ACC112 (cell line): ENCODE results near the gene APOA4.

ENCODE experiments used
- H2AFZ ChIP-seq: fragments of 200-600 bp; sonication (generic); one replicate; pipeline ENCODE4 v1.6.0; 2017; ENCODE audit warnings: antibody characterized with exemption, low read length; ENCODE audit not compliant: unreplicated experiment
- H3K27ac ChIP-seq: fragments of 200-600 bp; sonication (generic); 2 replicates; pipeline ENCODE4 v1.5.1; 2014; ENCODE audit warnings: low read depth, mild to moderate bottlenecking, antibody characterized with exemption, low read length, moderate library complexity
- H3K27me3 ChIP-seq: fragments of 200-600 bp; sonication (generic); 2 replicates; pipeline ENCODE4 v1.6.1; 2014; ENCODE audit warnings: mild to moderate bottlenecking, antibody characterized with exemption, low read length, moderate library complexity, mixed read lengths; ENCODE audit not compliant: insufficient read depth
- H3K36me3 ChIP-seq: fragments of 200-600 bp; sonication (generic); 2 replicates; pipeline ENCODE4 v1.6.1; 2016; ENCODE audit warnings: mild to moderate bottlenecking, antibody characterized with exemption, low read length, moderate library complexity, mixed read lengths; ENCODE audit not compliant: insufficient read depth
- H3K4me1 ChIP-seq: fragments of 200-600 bp; sonication (generic); one replicate; pipeline ENCODE4 v1.6.1; 2016; ENCODE audit warnings: low read length, mixed read lengths; ENCODE audit not compliant: insufficient read depth, unreplicated experiment, control insufficient read depth
- H3K4me3 ChIP-seq: fragments of 200-600 bp; sonication (generic); 2 replicates; pipeline ENCODE4 v1.5.1; 2014; ENCODE audit warnings: mild to moderate bottlenecking, low read depth, low read length
- H3K79me2 ChIP-seq: fragments of 200-600 bp; sonication (generic); one replicate; pipeline ENCODE4 v1.6.0; 2016; ENCODE audit warnings: low read length; ENCODE audit not compliant: control insufficient read depth, unreplicated experiment, insufficient read depth

APOA4 gene

DNA sequence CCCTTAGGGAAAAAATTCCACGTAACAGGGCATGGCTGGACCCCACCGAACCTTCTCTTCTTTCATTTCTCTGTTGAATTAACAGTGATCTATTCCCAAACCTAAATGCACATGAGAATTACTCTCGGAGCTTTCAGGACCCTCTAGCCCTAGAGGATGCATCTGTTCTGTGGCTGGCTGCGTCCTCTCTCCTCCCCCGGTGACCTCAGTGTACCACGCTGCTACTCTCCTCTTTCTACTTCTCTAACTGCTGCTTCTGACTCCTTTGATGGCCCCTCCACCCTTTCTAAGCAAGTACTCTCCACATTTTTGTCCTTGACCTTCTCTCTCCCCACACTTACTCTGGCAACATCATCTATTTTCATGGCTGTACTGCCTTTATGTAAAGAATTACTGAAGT, 26.4 kb upstream of the APOA4 start:
- Histone ChIP-seq H3K4me1 (peaks cover 35% of the 10 kb centered on the region), H2AFZ (no peak overlapping the region), H3K27ac (no peak overlapping the region), H3K27me3 (no peaks in the 10 kb centered on the region), H3K4me3 (no peak overlapping the region), H3K36me3 (no peaks in the 10 kb centered on the region; the same call in 1 of the 2 replicates), H3K79me2 (no peaks in the 10 kb centered on the region)

DNA sequence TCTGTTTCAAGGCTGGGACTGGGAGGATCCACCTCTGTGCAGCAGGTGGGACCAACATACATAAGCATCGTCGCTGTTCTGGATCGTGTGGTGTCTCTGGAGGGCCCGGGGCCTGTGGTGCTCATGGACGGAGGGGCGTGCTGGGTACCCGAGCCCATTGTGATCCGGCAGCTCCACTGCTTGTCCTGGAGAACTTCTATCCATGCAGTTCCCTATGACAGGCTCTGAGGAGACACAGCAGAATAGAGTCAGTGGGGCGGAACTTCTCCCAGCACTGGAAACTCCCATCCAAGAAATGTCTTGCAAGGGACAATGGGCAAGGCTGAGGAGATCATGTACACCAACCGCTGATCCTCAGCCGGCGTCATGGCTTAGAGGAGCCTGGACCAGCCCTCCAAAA, 26.0 kb upstream of the APOA4 start:
- Histone ChIP-seq H3K36me3 (no peaks in the 10 kb centered on the region), H2AFZ (no peak overlapping the region), H3K4me1 (peaks cover 31% of the 10 kb centered on the region), H3K27ac (no peak overlapping the region), H3K79me2 (no peaks in the 10 kb centered on the region), H3K27me3 (no peaks in the 10 kb centered on the region), H3K4me3 (no peak overlapping the region)

DNA sequence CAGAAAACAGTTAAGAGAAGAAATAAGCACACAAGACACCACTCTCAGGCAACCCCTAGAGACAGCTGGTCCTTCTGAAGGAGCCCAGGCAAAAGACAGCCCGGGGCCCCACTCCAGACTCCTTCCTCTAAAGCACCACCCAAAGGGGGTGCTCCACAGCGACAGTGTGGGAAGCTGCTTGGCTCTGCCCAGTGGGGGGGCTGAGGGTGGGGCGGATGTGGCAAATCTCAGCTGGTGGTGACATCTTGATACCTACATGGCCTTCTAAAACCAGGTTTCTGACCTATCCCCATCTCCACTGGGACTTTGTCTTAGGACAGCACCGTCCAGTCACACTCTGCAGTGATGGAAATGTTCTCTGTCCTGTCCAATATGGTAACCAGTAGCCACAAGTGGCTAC, 24.5 kb upstream of the APOA4 start:
- H3K4me1 ChIP-seq: peaks cover 16% of the 10 kb centered on the region
- H3K4me3 ChIP-seq: no peak overlapping the region
- H3K27ac ChIP-seq: no peak overlapping the region
- H3K27me3 ChIP-seq: no peaks in the 10 kb centered on the region
- H3K79me2 ChIP-seq: no peaks in the 10 kb centered on the region
- no peaks in the 10 kb centered on the region for H3K36me3 ChIP-seq
- no peak overlapping the region for H2AFZ ChIP-seq

DNA sequence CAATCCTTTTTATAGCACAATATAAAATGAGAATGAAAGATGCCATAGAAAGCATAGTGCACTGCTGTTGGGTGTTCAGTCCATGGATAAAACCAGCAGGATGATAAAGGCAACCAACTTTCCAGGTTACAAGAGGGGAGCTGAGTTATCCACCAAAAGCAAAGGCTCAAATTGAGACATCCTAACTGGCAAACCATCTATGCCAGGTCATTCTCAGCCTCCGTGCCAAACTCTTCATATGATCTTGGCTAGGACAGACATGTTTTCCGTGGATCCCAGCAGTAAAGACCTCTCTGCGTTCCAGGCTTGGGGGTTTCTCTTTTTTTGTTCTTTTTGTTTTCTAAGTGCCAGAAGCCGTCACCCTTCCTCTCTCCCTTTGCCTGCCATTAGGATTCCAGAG, 21.6 kb upstream of the APOA4 start:
- Histone ChIP-seq H3K27ac (no peak overlapping the region), H3K36me3 (no peaks in the 10 kb centered on the region), H3K79me2 (no peaks in the 10 kb centered on the region), H3K4me1 (no peaks in the 10 kb centered on the region), H2AFZ (no peak overlapping the region), H3K4me3 (no peak overlapping the region), H3K27me3 (no peaks in the 10 kb centered on the region)

DNA sequence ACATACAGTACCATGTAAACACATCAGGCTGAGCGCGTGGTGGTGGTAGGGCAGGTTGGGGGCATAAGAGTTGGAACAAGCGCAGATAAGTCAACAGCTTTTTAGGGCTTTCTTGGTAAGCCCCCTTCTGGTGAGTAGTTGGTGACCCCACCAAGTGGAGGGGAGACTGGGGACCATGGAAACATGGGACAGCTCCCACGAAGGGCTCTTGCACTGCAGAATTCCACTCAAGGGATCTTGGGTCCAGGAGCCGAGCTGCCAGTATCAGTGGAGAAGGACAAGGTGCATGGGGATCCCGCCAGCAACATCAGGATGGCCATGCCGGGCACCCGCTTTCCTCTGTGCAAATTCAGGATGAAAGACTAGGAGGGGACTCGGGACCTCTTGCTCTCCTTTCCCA, 20.6 kb upstream of the APOA4 start:
- Histone ChIP-seq H3K4me3 (no peak overlapping the region), H3K79me2 (no peaks in the 10 kb centered on the region), H2AFZ (no peak overlapping the region), H3K27me3 (no peaks in the 10 kb centered on the region), H3K36me3 (no peaks in the 10 kb centered on the region), H3K27ac (no peak overlapping the region), H3K4me1 (no peaks in the 10 kb centered on the region)

GRCh38 chr11:116842909-116843308, 19.8 kb upstream of the APOA4 start:
- Histone ChIP-seq H3K27ac (no peak overlapping the region), H3K4me3 (no peak overlapping the region), H2AFZ (no peak overlapping the region), H3K4me1 (no peaks in the 10 kb centered on the region), H3K27me3 (no peaks in the 10 kb centered on the region), H3K79me2 (no peaks in the 10 kb centered on the region), H3K36me3 (no peaks in the 10 kb centered on the region)

- H2AFZ ChIP-seq: no peak overlapping the region
- no peaks in the 10 kb centered on the region for H3K79me2 ChIP-seq
- no peaks in the 10 kb centered on the region for H3K4me1 ChIP-seq
- no peak overlapping the region for H3K27ac ChIP-seq
- no peaks in the 10 kb centered on the region for H3K27me3 ChIP-seq
- H3K36me3 ChIP-seq: no peaks in the 10 kb centered on the region
- H3K4me3 ChIP-seq: no peak overlapping the region
These were observed 19.0 kb upstream of the APOA4 start for GRCh38 chr11:116842117-116842516.

GRCh38 chr11:116840746-116841296, 17.7 kb upstream of the APOA4 start:
- Histone ChIP-seq H3K36me3 (no peaks in the 10 kb centered on the region), H3K27me3 (no peaks in the 10 kb centered on the region), H3K4me3 (no peak overlapping the region), H3K27ac (no peak overlapping the region), H2AFZ (no peak overlapping the region), H3K79me2 (no peaks in the 10 kb centered on the region), H3K4me1 (peaks cover 4% of the 10 kb centered on the region)

- Histone ChIP-seq H3K4me3 (no peak overlapping the region), H3K36me3 (no peaks in the 10 kb centered on the region), H3K4me1 (peaks cover 8% of the 10 kb centered on the region), H3K27me3 (no peaks in the 10 kb centered on the region), H2AFZ (no peak overlapping the region), H3K27ac (no peak overlapping the region), H3K79me2 (no peaks in the 10 kb centered on the region)
These were observed 17.2 kb upstream of the APOA4 start for GRCh38 chr11:116840224-116840745.

- H3K79me2 ChIP-seq: no peaks in the 10 kb centered on the region
- no peak overlapping the region for H3K27ac ChIP-seq
- H3K4me3 ChIP-seq: no peak overlapping the region
- no peaks in the 10 kb centered on the region for H3K36me3 ChIP-seq
- no peak overlapping the region for H2AFZ ChIP-seq
- no peaks in the 10 kb centered on the region for H3K27me3 ChIP-seq
- peaks cover 14% of the 10 kb centered on the region for H3K4me1 ChIP-seq
These were observed 15.4 kb upstream of the APOA4 start for GRCh38 chr11:116838321-116839084.
